Natural killer cell (primary cell): ENCODE data around the gene MEIOC. TPM values are rescaled to one million over a fixed set of nuclear protein-coding genes. Genes with fewer than 3 reads are reported as not detected.
"Not testable (repeated sequence)": the region's sequence is repeated elsewhere in the genome, so short reads cannot be mapped to it uniquely, and the experiment has no call there.

ENCODE experiments used
- ATAC-seq, 3 donors: fragments of 150-1000 bp in 2 of 3; fragments of 200-7000 bp in 1 of 3; cut with Tn5 transposase; 1 replicate in 1 of 3; 2 replicates in 2 of 3; pipeline ENCODE4 v1.10.0; 2021; ENCODE audit warnings: mild to moderate bottlenecking in 2 of 3, moderate library complexity in 2 of 3
- DNase-seq, 2 donors: peaks; one replicate each; pipeline versions ENCODE4 v3.0.0 to v3.0.0-alpha.2; 2013 to 2021; ENCODE audit warnings: mixed read lengths in 1 of 2
- H3K27ac ChIP-seq: one replicate; pipeline ENCODE4 v1.5.1; 2013; ENCODE audit warnings: mild to moderate bottlenecking, low read length
- H3K27me3 ChIP-seq: one replicate; pipeline ENCODE4 v1.6.1; 2013; ENCODE audit warnings: low read length; ENCODE audit not compliant: control insufficient read depth, insufficient read depth
- H3K36me3 ChIP-seq: one replicate; pipeline ENCODE4 v1.6.1; 2013; ENCODE audit warnings: low read length; ENCODE audit not compliant: control insufficient read depth, insufficient read depth
- H3K4me1 ChIP-seq: one replicate; pipeline ENCODE4 v1.6.1; 2013; ENCODE audit warnings: low read length; ENCODE audit not compliant: control insufficient read depth, insufficient read depth
- H3K4me3 ChIP-seq: one replicate; pipeline ENCODE4 v1.5.1; 2013; ENCODE audit warnings: low read length
- H3K9me3 ChIP-seq: one replicate; pipeline ENCODE4 v1.6.1; 2013; ENCODE audit warnings: low read length; ENCODE audit not compliant: control insufficient read depth, insufficient read depth
- H3K27ac Mint-ChIP-seq, 2 donors: one replicate each; pipeline ENCODE4 v1.8.0; 2022; ENCODE audit warnings: mild to moderate bottlenecking in 2 of 2, mixed read lengths in 2 of 2, moderate library complexity in 1 of 2
- H3K27me3 Mint-ChIP-seq, 2 donors: one replicate each; pipeline ENCODE4 v1.8.0; 2022; ENCODE audit warnings: low read depth in 2 of 2, mixed read lengths in 2 of 2
- H3K36me3 Mint-ChIP-seq: one replicate; pipeline ENCODE4 v1.8.0; 2022; ENCODE audit warnings: mixed read lengths
- H3K4me1 Mint-ChIP-seq, 2 donors: one replicate each; pipeline ENCODE4 v1.8.0; 2022; ENCODE audit warnings: mixed read lengths in 2 of 2
- H3K4me3 Mint-ChIP-seq: one replicate; pipeline ENCODE4 v1.8.0; 2022; ENCODE audit warnings: mild to moderate bottlenecking, moderate library complexity, mixed read lengths
- H3K9me3 Mint-ChIP-seq, 2 donors: one replicate each; pipeline ENCODE4 v1.8.0; 2022; ENCODE audit warnings: mixed read lengths in 2 of 2
- CTCF ChIP-seq: fragments of 200-600 bp; IDR thresholded peaks from one replicate; pipeline ENCODE4 v1.8.0; 2022; ENCODE audit warnings: antibody characterized with exemption
- WGBS: methylation state at CpG from one replicate; pipeline ENCODE4 v1.1.7; 2013; ENCODE audit warnings: missing lambda C conversion rate; ENCODE audit not compliant: insufficient coverage; 5-methylcytosine and 5-hydroxymethylcytosine counted together
- intact Hi-C: fragments of 100-400 bp; cut with micrococcal nuclease; formaldehyde crosslinking; loops from one replicate; pipeline ENCODE4 v1.14.2; 2022
- total RNA-seq, 4 donors: library from RNA; stranded (reverse); fragments of 120-200 nt in 1 of 4; gene quantifications; one replicate each; pipeline versions ENCODE4 v1.2.3 to v1.2.4, GENCODE V29; 2013 to 2022

Gene MEIOC
- total RNA-seq, 3 donors from 2014 or later (not counting 1 experiment from before 2014, with no cell fraction given): not detected

DNA sequence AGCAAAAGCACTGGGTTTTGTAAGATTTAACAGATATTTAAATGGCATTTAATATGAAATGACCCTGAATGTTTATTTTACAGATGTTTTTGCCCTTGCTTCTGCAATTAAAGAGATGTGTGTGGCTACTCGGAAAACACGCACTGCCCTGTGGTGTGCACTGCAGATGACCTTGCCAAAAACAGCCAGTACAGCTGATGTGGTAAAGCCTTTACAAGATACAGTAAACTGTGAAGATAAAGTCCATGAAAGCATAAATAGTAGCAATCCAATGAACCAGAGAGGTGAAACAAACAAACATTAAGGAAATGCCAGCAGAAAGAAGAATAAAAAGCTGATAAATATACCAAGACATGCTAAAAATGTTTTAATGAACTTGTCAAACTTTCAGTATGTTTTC lies 17.6 kb downstream of the MEIOC start:
- 100% methylated on average over 2 of the region's 2 CpGs for WGBS
- Mint-ChIP-seq H3K4me1 (no peaks in the 10 kb centered on the region), H3K27ac (no peak overlapping the region), H3K27me3 (no peaks in the 10 kb centered on the region), H3K4me3 (no peak overlapping the region), H3K36me3 (peaks cover 12% of the 10 kb centered on the region), H3K9me3 (no peaks in the 10 kb centered on the region)
- H3K27me3 ChIP-seq: no peaks in the 10 kb centered on the region
- intact Hi-C loops: loop anchor here (2.0 kb wide), 1 partner anchor 141 kb away; no protein-coding TSS in a partner anchor
- DNase-seq (no peak), ATAC-seq (no peak)
- no peak for TF ChIP-seq CTCF
- H3K9me3 ChIP-seq: no peaks in the 10 kb centered on the region
- H3K36me3 ChIP-seq: peaks cover 15% of the 10 kb centered on the region
- H3K27ac ChIP-seq: no peak overlapping the region
- H3K4me3 ChIP-seq: no peak overlapping the region
- no peaks in the 10 kb centered on the region for H3K4me1 ChIP-seq

DNA sequence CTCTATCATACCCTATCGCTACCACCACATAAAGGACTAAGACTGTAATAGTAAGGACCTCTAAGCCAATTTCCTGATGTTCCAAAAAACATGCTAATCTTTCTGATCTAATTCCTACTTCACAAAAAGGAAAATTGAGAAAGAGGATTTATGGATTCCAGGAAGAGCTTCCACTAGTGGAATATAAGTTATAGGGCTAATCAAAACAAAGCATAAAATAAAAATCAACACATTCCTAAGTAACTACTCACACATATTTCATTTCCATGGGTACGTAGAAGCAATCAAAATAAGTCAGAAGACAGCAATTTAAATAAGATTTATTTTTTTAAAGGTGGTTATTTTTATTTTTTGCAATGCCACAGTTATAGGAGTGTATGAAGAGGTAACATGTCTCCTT lies 20.9 kb downstream of the MEIOC start:
- Histone ChIP-seq H3K27me3 (no peaks in the 10 kb centered on the region), H3K27ac (no peak overlapping the region), H3K4me1 (no peaks in the 10 kb centered on the region), H3K4me3 (no peak overlapping the region), H3K36me3 (peaks cover 35% of the 10 kb centered on the region), H3K9me3 (no peaks in the 10 kb centered on the region)
- TF ChIP-seq CTCF: no peak
- no CpG with 5 or more reads among the region's 2 CpGs for WGBS
- no peak for DNase-seq
- H3K4me3 Mint-ChIP-seq: no peak overlapping the region
- intact Hi-C loops: no loop called here
- H3K36me3 Mint-ChIP-seq: peaks cover 23% of the 10 kb centered on the region
- H3K27me3 Mint-ChIP-seq: no peaks in the 10 kb centered on the region
- H3K27ac Mint-ChIP-seq: no peak overlapping the region
- ATAC-seq: no peak
- H3K9me3 Mint-ChIP-seq: no peaks in the 10 kb centered on the region
- H3K4me1 Mint-ChIP-seq: no peaks in the 10 kb centered on the region

DNA sequence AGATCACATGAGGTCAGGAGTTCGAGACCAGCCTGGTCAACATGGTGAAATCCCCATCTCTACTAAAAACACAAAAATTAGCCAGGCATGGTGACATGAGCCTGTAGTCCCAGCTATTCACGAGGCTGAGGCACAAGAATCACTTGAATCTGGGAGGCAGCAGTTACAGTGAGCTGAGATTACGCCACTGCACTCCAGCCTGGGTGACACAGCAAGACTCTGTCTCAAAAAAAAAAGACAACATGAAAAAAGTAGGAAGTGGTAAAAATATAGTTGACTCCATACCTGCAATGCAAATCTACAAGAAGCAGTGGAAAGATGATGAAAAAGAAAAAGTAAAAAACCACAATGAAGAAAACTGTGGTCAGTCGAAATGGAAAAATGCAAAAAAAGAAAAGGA lies 27.0 kb downstream of the MEIOC start:
- H3K9me3 Mint-ChIP-seq, intact Hi-C loops, H3K9me3 ChIP-seq, ATAC-seq, H3K27me3 ChIP-seq, H3K4me1 Mint-ChIP-seq, H3K4me3 ChIP-seq, H3K27ac ChIP-seq, DNase-seq, H3K4me3 Mint-ChIP-seq, H3K4me1 ChIP-seq, H3K27ac Mint-ChIP-seq, H3K27me3 Mint-ChIP-seq: not testable (repeated sequence)
- peaks cover 27% of the 10 kb centered on the region for H3K36me3 Mint-ChIP-seq
- H3K36me3 ChIP-seq: peaks cover 52% of the 10 kb centered on the region
- 66% methylated on average over 4 of the region's 4 CpGs for WGBS

DNA sequence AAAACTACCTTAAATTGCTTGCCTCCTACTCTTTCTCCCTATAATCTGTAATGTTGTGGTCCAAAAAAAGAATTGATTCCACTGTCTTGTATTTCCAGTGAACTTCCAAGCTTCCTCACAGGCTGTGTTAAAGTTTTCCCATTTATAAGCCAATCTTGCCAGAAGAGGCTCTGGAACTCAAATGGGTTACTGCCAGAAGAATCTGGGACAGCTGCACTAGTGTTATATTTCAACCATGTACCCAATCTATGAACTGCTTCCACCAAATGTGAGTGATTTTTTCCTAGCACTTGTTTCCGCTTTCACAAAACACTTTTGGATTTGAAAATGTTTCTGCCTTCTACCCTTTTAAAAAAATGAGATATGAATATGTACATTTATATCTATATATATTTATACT lies 31.5 kb downstream of the MEIOC start:
- Histone ChIP-seq H3K4me1 (peaks cover 16% of the 10 kb centered on the region), H3K27me3 (no peaks in the 10 kb centered on the region), H3K4me3 (no peak overlapping the region), H3K36me3 (peaks cover 22% of the 10 kb centered on the region), H3K27ac (no peak overlapping the region), H3K9me3 (no peaks in the 10 kb centered on the region)
- ATAC-seq (no peak), DNase-seq (no peak)
- no CpG with 5 or more reads among the region's 1 CpG for WGBS
- intact Hi-C loops: no loop called here
- Mint-ChIP-seq H3K27me3 (no peaks in the 10 kb centered on the region), H3K4me1 (peaks cover 19 to 25% of the 10 kb centered on the region in 2 donors), H3K27ac (no peak overlapping the region), H3K9me3 (no peaks in the 10 kb centered on the region), H3K36me3 (peaks cover 9% of the 10 kb centered on the region), H3K4me3 (no peak overlapping the region)
- no peak for TF ChIP-seq CTCF
